GM21723 (cell line): ENCODE measurements around the gene DAZAP2.
A peak's percentile ranks its signal among the peaks of the same experiment; 100 is the strongest.

Experiments
- ATAC-seq: cut with Tn5 transposase; IDR thresholded peaks from one replicate; pipeline ENCODE4 v1.9.1; 2021; ENCODE audit warnings: mild to moderate bottlenecking, moderate library complexity; ENCODE audit not compliant: unreplicated experiment

Gene DAZAP2

GRCh38 chr12:51238510-51239334 is at the start of gene DAZAP2:
Gene DAZAP2 (plus strand): TSS chr12:51238826. CDS start chr12:51238908, 82 bp downstream.
- ATAC-seq: peak; percentile 91

GRCh38 chr12:51189790-51190355 is 48.8 kb upstream of the DAZAP2 start:
- ATAC-seq: no peak

GRCh38 chr12:51190820-51191219 is 47.8 kb upstream of the DAZAP2 start:
- ATAC-seq: no peak

- ATAC-seq: no peak
These were observed 46.9 kb upstream of the DAZAP2 start for GRCh38 chr12:51191516-51192283.

GRCh38 chr12:51192284-51192671 is 46.3 kb upstream of the DAZAP2 start:
- no peak for ATAC-seq

GRCh38 chr12:51195841-51196240 is 42.8 kb upstream of the DAZAP2 start:
- no peak for ATAC-seq

GRCh38 chr12:51196547-51196946 is 42.1 kb upstream of the DAZAP2 start:
- no peak for ATAC-seq

- ATAC-seq: no peak
These were observed 40.7 kb upstream of the DAZAP2 start for GRCh38 chr12:51197736-51198567.

- ATAC-seq: no peak
These were observed 39.9 kb upstream of the DAZAP2 start for GRCh38 chr12:51198568-51199365.

GRCh38 chr12:51199366-51199945 is 39.2 kb upstream of the DAZAP2 start:
- ATAC-seq: no peak

GRCh38 chr12:51200156-51200555 is 38.5 kb upstream of the DAZAP2 start:
- no peak for ATAC-seq

- ATAC-seq: no peak
These were observed 37.8 kb upstream of the DAZAP2 start for GRCh38 chr12:51200806-51201205.

- ATAC-seq: no peak
These were observed 35.9 kb upstream of the DAZAP2 start for GRCh38 chr12:51202718-51203117.

- no peak for ATAC-seq
These were observed 33.3 kb upstream of the DAZAP2 start for GRCh38 chr12:51205350-51205749.

- no peak for ATAC-seq
These were observed 30.5 kb upstream of the DAZAP2 start for GRCh38 chr12:51208016-51208660.

GRCh38 chr12:51209259-51209658 is 29.4 kb upstream of the DAZAP2 start:
- ATAC-seq: no peak

- no peak for ATAC-seq
These were observed 27.8 kb upstream of the DAZAP2 start for GRCh38 chr12:51210690-51211395.

- no peak for ATAC-seq
These were observed 23.7 kb upstream of the DAZAP2 start for GRCh38 chr12:51214895-51215294.

GRCh38 chr12:51216642-51217041 is 22.0 kb upstream of the DAZAP2 start:
- ATAC-seq: no peak
